ENCODE data around the gene ADGRB2.

- TF ChIP-seq CTCF (IDR thresholded peaks at IDR 0.05) (no peak), POLR2A (IDR thresholded peaks at IDR 0.05) (no peak)
Measured at GRCh38 chr1:31782421-31783410, 18.6 kb upstream of the ADGRB2 start.
